Natural killer cell (primary cell): ENCODE results near the gene TSPAN10. TPM values are rescaled to one million over a fixed set of nuclear protein-coding genes. Genes with fewer than 3 reads are reported as not detected.

Experiments
- ATAC-seq, 3 donors: fragments of 150-1000 bp in 2 of 3; fragments of 200-7000 bp in 1 of 3; cut with Tn5 transposase; 1 replicate in 1 of 3; 2 replicates in 2 of 3; pipeline ENCODE4 v1.10.0; 2021; ENCODE audit warnings: mild to moderate bottlenecking in 2 of 3, moderate library complexity in 2 of 3
- DNase-seq, 2 donors: peaks; one replicate each; pipeline versions ENCODE4 v3.0.0 to v3.0.0-alpha.2; 2013 to 2021; ENCODE audit warnings: mixed read lengths in 1 of 2
- H3K27ac ChIP-seq: one replicate; pipeline ENCODE4 v1.5.1; 2013; ENCODE audit warnings: mild to moderate bottlenecking, low read length
- H3K27me3 ChIP-seq: one replicate; pipeline ENCODE4 v1.6.1; 2013; ENCODE audit warnings: low read length; ENCODE audit not compliant: control insufficient read depth, insufficient read depth
- H3K36me3 ChIP-seq: one replicate; pipeline ENCODE4 v1.6.1; 2013; ENCODE audit warnings: low read length; ENCODE audit not compliant: control insufficient read depth, insufficient read depth
- H3K4me1 ChIP-seq: one replicate; pipeline ENCODE4 v1.6.1; 2013; ENCODE audit warnings: low read length; ENCODE audit not compliant: control insufficient read depth, insufficient read depth
- H3K4me3 ChIP-seq: one replicate; pipeline ENCODE4 v1.5.1; 2013; ENCODE audit warnings: low read length
- H3K9me3 ChIP-seq: one replicate; pipeline ENCODE4 v1.6.1; 2013; ENCODE audit warnings: low read length; ENCODE audit not compliant: control insufficient read depth, insufficient read depth
- H3K27ac Mint-ChIP-seq, 2 donors: one replicate each; pipeline ENCODE4 v1.8.0; 2022; ENCODE audit warnings: mild to moderate bottlenecking in 2 of 2, mixed read lengths in 2 of 2, moderate library complexity in 1 of 2
- H3K27me3 Mint-ChIP-seq, 2 donors: one replicate each; pipeline ENCODE4 v1.8.0; 2022; ENCODE audit warnings: low read depth in 2 of 2, mixed read lengths in 2 of 2
- H3K36me3 Mint-ChIP-seq: one replicate; pipeline ENCODE4 v1.8.0; 2022; ENCODE audit warnings: mixed read lengths
- H3K4me1 Mint-ChIP-seq, 2 donors: one replicate each; pipeline ENCODE4 v1.8.0; 2022; ENCODE audit warnings: mixed read lengths in 2 of 2
- H3K4me3 Mint-ChIP-seq: one replicate; pipeline ENCODE4 v1.8.0; 2022; ENCODE audit warnings: mild to moderate bottlenecking, moderate library complexity, mixed read lengths
- H3K9me3 Mint-ChIP-seq, 2 donors: one replicate each; pipeline ENCODE4 v1.8.0; 2022; ENCODE audit warnings: mixed read lengths in 2 of 2
- CTCF ChIP-seq: fragments of 200-600 bp; IDR thresholded peaks from one replicate; pipeline ENCODE4 v1.8.0; 2022; ENCODE audit warnings: antibody characterized with exemption
- WGBS: methylation state at CpG from one replicate; pipeline ENCODE4 v1.1.7; 2013; ENCODE audit warnings: missing lambda C conversion rate; ENCODE audit not compliant: insufficient coverage; 5-methylcytosine and 5-hydroxymethylcytosine counted together
- intact Hi-C: fragments of 100-400 bp; cut with micrococcal nuclease; formaldehyde crosslinking; loops from one replicate; pipeline ENCODE4 v1.14.2; 2022
- total RNA-seq, 4 donors: library from RNA; stranded (reverse); fragments of 120-200 nt in 1 of 4; gene quantifications; one replicate each; pipeline versions ENCODE4 v1.2.3 to v1.2.4, GENCODE V29; 2013 to 2022

TSPAN10 gene
- total RNA-seq, 3 donors from 2014 or later (not counting 1 experiment from before 2014, with no cell fraction given) = 0.24 to 0.35 (median 0.29) TPM

- Histone ChIP-seq H3K4me1 (peaks cover 6% of the 10 kb centered on the region), H3K9me3 (no peaks in the 10 kb centered on the region), H3K36me3 (no peaks in the 10 kb centered on the region), H3K27me3 (no peaks in the 10 kb centered on the region), H3K4me3 (no peak overlapping the region), H3K27ac (no peak overlapping the region)
- Mint-ChIP-seq H3K27ac (no peak overlapping the region), H3K9me3 (no peaks in the 10 kb centered on the region), H3K4me1 (no peaks in the 10 kb centered on the region), H3K36me3 (no peaks in the 10 kb centered on the region), H3K27me3 (no peaks in the 10 kb centered on the region), H3K4me3 (no peak overlapping the region)
- intact Hi-C loops = no loop called here
- 89% methylated on average over 17 of the region's 17 CpGs for WGBS
- ATAC-seq (no peak), DNase-seq (no peak)
- no peak for TF ChIP-seq CTCF
Measured at GRCh38 chr17:81641825-81642489, 5.0 kb downstream of the TSPAN10 start.

- Mint-ChIP-seq H3K4me1 (peaks cover 0 to 4% of the 10 kb centered on the region in 2 donors), H3K4me3 (no peak overlapping the region), H3K27ac (no peak overlapping the region), H3K27me3 (peaks cover 0 to 6% of the 10 kb centered on the region in 2 donors), H3K9me3 (no peaks in the 10 kb centered on the region), H3K36me3 (no peaks in the 10 kb centered on the region)
- H3K9me3 ChIP-seq = peaks cover 3% of the 10 kb centered on the region
- DNase-seq (no peak), ATAC-seq (no peak)
- peaks cover 3% of the 10 kb centered on the region for H3K27me3 ChIP-seq
- TF ChIP-seq CTCF = no peak
- intact Hi-C loops = no loop called here
- no peaks in the 10 kb centered on the region for H3K4me1 ChIP-seq
- no peaks in the 10 kb centered on the region for H3K36me3 ChIP-seq
- H3K4me3 ChIP-seq = no peak overlapping the region
- WGBS = 95% methylated on average over 15 of the region's 15 CpGs
- H3K27ac ChIP-seq = no peak overlapping the region
Measured at GRCh38 chr17:81644496-81644895, 7.5 kb downstream of the TSPAN10 start.

- Mint-ChIP-seq H3K27ac (no peak overlapping the region), H3K4me1 (peaks cover 0 to 4% of the 10 kb centered on the region in 2 donors), H3K27me3 (peaks cover 0 to 6% of the 10 kb centered on the region in 2 donors), H3K9me3 (no peaks in the 10 kb centered on the region), H3K36me3 (no peaks in the 10 kb centered on the region), H3K4me3 (no peak overlapping the region)
- no peak overlapping the region for H3K4me3 ChIP-seq
- H3K27me3 ChIP-seq = peaks cover 3% of the 10 kb centered on the region
- H3K9me3 ChIP-seq = peaks cover 3% of the 10 kb centered on the region
- no peak for ATAC-seq
- no peak for TF ChIP-seq CTCF
- no peaks in the 10 kb centered on the region for H3K36me3 ChIP-seq
- DNase-seq = no peak
- H3K4me1 ChIP-seq = no peaks in the 10 kb centered on the region
- H3K27ac ChIP-seq = no peak overlapping the region
- WGBS = 84% methylated on average over 29 of the region's 29 CpGs
- intact Hi-C loops = no loop called here
Measured at GRCh38 chr17:81644976-81645952, 8.3 kb downstream of the TSPAN10 start.
